ENCODE measurements around the gene MUC4.

- TF ChIP-seq, protein P1, sequence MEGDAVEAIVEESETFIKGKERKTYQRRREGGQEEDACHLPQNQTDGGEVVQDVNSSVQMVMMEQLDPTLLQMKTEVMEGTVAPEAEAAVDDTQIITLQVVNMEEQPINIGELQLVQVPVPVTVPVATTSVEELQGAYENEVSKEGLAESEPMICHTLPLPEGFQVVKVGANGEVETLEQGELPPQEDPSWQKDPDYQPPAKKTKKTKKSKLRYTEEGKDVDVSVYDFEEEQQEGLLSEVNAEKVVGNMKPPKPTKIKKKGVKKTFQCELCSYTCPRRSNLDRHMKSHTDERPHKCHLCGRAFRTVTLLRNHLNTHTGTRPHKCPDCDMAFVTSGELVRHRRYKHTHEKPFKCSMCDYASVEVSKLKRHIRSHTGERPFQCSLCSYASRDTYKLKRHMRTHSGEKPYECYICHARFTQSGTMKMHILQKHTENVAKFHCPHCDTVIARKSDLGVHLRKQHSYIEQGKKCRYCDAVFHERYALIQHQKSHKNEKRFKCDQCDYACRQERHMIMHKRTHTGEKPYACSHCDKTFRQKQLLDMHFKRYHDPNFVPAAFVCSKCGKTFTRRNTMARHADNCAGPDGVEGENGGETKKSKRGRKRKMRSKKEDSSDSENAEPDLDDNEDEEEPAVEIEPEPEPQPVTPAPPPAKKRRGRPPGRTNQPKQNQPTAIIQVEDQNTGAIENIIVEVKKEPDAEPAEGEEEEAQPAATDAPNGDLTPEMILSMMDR (IDR thresholded peaks at IDR 0.05; ENCODE audit: low read length), result no peak
- no peak for TF ChIP-seq EZH2 (IDR thresholded peaks at IDR 0.05; ENCODE audit: borderline replicate concordance, low read length)
Measured at GRCh38 chr3:195847055-195847950, 35.6 kb upstream of the MUC4 start.

All from OCI-LY1 (cell line).